NCI-H69 (cell line): ENCODE results near the gene TACR2.

Source experiments
- DNase-seq: peaks from one replicate; lab custom pipeline; 2025; lab: John Stamatoyannopoulos, UW

TACR2 gene

GRCh38 chr10:69416695-69417094 is at the start of gene TACR2:
TSS of gene TACR2 (minus strand) at chr10:69416918. CDS start at chr10:69416323, 595 bp downstream.
- peak; percentile 8 for DNase-seq

GRCh38 chr10:69466158-69466490 is 49.4 kb upstream of the TACR2 start:
- DNase-seq: no peak

GRCh38 chr10:69465457-69466157 is 48.9 kb upstream of the TACR2 start:
- DNase-seq: no peak

DNA sequence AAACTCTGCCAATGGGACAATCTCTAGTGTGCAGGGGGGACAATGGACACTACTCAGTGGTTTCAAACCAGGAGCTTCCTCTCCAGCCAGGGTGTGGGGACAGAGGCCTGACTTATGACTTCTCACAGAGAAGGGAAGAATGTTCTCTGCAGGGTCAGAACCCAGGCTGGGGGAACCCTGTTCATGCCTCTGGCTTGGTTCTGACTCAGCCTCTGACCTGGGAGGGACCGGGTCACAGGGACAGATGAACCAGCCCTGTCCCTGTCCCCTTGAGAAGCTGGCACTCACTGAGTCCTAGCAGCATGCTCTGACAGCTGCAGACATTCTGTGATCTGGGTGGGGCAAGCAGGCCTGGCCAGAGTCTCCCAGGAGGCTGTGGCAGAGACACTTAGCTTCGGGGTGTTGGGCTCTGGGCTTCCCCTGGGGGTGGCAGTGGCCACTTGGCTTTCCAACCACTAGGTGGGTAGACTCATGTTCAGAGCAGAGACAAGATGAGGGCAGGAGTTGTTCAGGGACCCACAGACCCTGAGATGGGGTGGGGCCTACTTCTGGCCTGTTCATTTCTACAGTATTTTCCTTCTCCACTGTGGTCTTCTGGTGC is 48.2 kb upstream of the TACR2 start:
- no peak for DNase-seq

- no peak for DNase-seq
These were observed 47.7 kb upstream of the TACR2 start for GRCh38 chr10:69464401-69464800.

DNA sequence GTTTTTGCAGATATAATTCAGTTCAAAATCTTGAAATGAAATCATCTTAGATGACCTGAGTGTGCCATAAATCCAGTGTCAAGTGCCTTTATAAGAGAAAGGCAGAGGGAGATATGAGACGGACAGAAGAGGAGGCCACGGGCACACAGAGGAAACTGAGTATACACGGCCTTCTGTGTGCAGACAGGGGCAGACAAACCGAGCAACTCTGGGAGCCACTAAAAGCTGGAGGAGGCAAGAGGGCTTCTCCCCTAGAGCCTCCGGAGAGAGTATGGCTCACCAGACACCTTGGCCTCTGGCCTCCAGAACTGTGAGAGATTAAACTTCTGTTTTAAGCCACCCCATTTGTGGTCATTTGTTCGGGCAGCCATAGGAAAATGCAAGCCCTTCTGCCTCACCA is 47.2 kb upstream of the TACR2 start:
- no peak for DNase-seq

DNA sequence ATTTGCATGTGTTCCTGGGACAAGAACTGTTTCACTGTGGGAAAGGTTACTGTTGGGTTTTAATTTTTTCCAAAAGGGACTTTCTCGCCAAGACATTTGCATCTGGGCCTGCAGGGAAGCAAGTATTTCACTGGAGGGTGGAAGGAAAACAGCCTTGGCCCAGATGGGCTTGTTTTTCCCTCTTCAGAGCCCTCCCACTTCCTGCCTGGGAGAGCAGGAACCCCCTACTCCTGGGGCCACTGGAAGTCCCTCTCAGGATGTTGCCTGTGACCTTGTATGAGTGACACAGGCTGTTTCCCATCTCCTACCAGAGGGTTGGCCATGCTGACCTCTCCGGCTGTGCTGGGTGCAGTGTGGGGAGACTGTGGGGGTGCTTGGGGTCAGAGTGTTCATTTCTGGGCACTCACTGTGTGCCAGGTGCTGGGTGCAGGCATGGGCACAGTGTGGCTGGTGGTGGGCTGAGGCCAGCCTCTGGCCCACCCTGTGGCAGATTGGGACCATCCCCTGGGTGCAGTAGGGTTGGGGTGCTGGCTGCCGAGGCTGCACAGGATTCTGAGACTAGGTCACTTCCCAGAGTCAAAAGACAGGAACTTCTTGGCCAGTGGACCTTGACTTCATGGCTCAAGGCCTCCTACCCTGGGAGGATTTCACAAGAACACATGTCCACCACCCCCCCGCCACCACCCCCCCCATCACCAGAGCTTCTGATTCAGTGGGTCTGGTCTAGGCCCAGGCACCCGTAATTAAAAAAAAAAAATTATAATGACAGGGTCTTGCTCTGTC is 44.7 kb upstream of the TACR2 start:
- DNase-seq: peak; percentile 28

- no peak for DNase-seq
These were observed 44.0 kb upstream of the TACR2 start for GRCh38 chr10:69460576-69461242.

GRCh38 chr10:69459893-69460575 is 43.3 kb upstream of the TACR2 start:
- peak; percentile 31 for DNase-seq

GRCh38 chr10:69459101-69459790 is 42.5 kb upstream of the TACR2 start:
- no peak for DNase-seq

DNA sequence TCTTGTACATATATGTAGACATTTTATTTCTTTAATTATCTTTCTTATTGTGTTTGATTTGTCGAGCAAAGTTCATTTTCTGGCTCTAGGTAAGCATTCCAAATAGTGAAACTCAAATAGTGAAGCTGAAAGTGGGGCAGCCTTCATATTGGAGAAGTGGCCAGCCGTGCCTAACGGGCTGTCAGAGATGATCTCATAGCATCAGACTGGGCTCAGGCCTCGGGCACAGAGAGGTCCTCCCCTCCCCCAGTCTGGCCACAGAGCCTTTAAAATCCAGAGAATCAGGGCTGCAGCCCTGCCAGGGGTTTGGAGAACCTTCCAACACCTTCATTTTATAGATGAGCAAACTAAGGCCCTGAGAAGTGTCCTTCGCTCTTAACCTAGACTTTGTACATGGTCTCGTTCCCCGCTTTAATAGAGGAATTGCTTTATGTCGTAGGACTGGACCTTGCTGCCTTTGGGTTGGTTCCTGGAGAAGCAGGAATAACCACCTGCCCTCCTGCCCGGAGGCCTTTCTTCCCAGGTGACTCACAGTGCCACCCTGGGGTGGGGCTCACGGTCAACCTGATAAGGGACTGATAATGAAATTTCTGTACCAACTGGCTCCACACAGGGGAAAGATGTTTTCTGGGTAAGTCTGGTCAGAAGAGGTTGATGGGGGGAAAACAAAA is 41.8 kb upstream of the TACR2 start:
- no peak for DNase-seq

GRCh38 chr10:69457771-69458237 is 41.1 kb upstream of the TACR2 start:
- no peak for DNase-seq

GRCh38 chr10:69456880-69457693 is 40.4 kb upstream of the TACR2 start:
- no peak for DNase-seq

- no peak for DNase-seq
These were observed 38.5 kb upstream of the TACR2 start for GRCh38 chr10:69455006-69455763.

GRCh38 chr10:69453795-69454194 is 37.1 kb upstream of the TACR2 start:
- DNase-seq: no peak

DNA sequence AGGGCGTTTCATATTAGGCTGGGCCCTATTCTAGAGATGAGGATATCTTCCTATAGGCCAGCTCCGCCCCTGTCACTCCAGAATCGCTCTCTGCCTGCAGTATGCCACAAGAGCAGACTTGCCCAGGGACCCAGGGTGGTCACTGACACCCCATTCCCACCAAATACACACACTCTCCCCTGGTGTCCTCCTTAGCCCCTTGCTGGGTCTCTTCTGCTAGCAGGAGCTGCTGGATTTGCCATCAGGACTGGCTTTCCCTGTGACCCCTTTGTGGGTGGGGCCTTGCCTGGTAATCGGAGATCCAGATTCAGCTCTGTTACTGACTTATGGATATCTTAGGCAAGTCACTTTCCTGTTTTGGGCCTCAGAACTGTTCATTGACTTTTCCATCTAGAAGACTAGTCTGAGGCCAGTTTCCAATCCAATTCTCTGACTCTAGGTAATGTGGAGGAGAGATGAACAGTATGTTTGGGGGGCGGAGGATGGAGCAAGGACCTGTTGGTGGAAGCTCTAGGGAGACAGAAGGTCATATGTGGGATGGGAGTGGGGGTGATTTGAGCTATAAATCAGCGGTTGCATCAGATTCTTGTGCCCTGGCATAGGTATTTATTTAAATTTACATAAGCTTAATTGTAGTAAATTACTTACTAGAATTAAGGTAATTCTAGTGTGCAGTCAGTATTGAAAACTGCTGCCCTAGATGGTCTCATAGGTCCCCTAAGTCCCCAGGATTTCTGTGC is 36.1 kb upstream of the TACR2 start:
- DNase-seq: no peak

DNA sequence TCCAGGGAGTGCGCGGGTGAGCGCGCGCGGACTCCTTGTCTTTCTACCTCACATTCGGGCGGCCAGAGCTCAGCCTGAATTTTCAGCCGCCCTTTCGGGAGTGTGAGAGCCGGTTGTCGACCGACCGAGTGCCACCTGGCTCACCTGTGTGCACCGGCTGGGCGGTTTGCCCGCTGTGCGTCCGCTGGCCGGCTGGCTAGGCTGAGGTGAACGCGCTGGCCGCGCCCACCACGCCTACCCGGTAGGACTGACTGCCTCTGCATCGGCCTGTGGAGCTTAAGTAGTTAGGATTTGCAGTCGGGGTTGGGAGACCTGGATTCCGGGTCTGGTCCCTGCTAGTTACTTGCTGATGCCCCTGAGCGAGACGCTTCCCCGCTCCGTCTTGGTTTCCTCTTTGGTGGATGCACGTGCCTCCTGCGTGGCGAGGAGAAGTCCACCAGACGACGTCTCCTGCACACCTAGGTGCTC is 35.1 kb upstream of the TACR2 start:
- DNase-seq: peak; percentile 68

- DNase-seq: peak; percentile 92
These were observed 34.6 kb upstream of the TACR2 start, which contains the start of gene TSPAN15 for GRCh38 chr10:69451209-69451783. TSS of gene TSPAN15 (plus strand) at chr10:69451465. CDS start at chr10:69451595, 130 bp downstream.
